NK-92 (cell line): ENCODE data around the gene ITGAE.
"Not testable (repeated sequence)": the region's sequence is repeated elsewhere in the genome, so short reads cannot be mapped to it uniquely, and the experiment has no call there.

Experiments
- DNase-seq: peaks from one replicate; lab custom pipeline; 2025; ENCODE audit not compliant: unreplicated experiment; lab: John Stamatoyannopoulos, UW

ITGAE gene

DNA sequence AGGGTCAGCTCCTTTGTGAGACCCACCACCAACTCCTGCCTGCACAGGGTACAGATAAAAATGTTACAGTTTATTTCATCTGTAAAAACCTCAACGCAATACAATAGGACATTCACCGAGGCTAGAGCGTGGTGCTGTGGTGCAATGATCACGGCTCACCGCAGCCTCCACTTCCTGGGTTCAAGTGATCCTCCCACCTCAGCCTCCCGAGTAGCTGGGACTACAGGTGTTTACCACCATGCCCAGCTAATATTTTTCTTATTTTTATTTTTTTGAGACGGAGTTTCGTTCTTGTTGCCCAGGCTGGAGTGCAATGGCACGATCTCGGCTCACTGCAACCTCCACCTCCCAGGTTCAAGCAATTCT lies 66.1 kb downstream of the ITGAE start:
- not testable (repeated sequence) for DNase-seq

DNA sequence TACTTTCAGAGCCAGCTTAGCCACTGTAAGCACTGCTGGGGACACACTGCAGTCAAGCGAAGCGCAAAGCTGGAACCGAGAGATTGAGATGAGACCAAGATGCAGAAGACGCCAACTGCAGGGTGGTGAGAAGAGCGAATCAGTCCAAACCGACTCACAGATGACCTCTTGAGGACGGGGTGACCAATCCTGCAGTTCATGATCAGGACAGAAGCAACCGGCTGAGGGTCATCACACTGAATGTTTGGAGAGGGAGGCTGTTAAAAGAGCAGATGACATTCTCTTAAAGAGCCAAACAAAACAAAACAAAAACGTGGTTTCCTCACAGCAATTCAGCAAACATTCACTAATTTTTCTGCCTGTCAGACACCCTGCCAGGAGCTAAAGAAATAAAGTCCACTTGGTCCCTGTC lies 68.8 kb downstream of the ITGAE start:
- no peak for DNase-seq

DNA sequence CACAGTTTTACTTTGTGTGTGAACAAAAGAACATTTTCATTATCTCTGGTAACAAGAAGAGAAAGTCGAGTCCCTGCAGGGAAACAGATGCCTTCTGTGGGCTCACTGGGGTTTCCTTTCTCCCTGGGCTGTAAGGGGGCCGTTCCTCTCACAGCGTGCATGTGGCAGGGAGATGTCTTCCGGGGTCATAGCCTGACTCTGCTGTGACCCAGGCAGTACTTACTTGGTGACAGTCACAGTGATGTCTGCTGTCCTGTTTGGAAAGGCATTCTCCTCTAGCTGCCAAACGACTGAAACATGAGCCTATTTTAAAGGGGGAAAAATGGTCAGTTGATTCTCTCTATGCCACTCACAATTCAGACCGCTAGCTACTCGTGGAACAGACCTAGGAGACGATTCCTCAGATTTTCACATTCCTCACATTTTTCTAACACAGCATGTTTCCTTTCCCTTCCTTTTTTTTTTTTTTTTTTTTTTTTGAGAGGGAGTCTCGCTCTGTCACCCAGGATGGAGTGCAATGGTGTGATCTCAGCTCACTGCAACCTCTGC lies 70.0 kb downstream of the ITGAE start:
- no peak for DNase-seq

DNA sequence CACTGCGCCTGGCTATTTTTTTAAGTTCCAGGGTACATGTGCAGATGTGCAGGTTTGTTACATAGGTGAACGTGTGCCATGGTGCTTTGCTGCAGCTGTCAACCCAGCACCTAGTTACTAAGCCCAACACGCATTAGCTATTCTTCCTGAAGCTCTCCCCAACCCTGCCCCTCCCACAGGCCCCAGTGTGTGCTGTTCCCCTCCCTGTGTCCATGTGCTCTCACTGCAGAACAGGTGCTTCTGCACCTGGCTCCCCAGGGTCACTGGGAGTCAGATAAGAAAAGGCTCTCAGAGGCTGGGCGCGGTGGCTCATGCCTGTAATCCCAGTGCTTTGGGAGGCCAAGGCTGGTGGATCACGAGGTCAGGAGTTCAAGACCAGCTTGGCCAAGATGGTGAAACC lies 71.1 kb downstream of the ITGAE start:
- no peak for DNase-seq

DNA sequence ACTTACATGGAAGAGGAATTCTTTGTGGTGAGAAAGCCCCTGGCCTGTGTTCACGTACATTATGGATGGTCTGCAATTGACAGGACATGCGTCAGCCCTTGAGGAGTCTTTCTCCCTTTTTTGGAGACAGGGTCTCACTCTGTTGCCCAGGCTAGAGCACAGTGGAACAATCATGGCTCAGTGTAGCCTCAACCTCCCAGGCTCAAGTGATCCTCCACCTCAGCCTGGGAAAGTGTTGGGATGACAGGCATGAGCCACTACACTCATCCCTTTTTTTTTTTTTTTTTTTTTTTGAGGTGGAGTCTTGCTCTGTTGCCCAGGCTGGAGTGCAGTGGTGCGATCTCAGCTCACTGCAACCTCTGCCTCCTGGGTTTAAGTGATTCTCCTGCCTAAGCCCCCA lies 72.9 kb downstream of the ITGAE start:
- DNase-seq, result not testable (repeated sequence)

DNA sequence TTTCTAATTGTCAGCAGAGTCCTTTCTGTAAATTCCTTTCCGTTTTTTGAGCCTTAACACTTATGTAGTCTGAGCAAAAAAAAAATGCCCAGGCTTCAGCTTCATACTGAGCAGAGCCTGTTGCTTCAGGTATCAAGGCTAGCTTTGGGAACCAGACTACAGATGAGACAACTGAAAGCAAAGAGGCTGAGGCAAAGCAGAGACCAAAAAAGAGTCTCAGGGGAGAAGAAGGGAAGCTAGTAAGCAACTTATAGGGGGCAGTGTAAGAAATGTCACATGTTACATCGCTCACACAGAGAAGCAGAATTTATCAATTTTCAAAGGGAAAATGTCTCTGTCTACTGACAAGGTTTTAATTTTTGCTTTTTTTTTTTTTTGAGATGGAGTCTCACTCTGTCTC lies 73.9 kb downstream of the ITGAE start:
- no peak for DNase-seq

DNA sequence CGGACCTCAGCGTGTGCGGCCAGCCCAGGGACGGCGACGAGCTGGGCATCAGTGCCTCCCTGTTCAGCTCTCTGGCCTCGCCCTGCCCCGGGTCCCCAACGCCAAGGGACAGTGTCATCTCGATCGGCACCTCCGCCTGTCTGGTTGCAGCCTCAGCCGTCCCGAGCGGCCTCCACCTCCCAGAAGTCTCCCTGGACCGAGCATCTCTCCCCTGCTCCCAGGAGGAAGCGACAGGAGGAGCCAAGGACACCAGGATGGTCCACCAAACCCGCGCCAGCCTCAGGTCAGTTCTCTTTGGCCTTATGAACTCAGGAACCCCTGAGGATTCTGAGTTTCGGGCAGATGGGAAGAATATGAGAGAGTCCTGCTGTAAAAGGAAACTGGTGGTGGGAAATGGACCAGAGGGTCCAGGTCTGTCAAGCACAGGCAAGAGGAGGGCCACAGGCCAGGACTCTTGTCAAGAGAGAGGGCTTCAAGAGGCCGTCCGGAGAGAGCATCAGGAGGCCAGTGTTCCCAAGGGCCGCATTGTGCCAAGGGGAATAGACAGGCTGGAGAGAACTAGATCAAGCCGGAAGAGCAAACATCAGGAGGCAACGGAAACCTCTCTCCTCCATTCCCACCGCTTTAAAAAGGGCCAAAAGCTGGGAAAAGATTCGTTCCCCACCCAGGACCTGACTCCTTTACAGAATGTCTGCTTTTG lies 76.5 kb downstream of the ITGAE start:
- DNase-seq, result no peak

DNA sequence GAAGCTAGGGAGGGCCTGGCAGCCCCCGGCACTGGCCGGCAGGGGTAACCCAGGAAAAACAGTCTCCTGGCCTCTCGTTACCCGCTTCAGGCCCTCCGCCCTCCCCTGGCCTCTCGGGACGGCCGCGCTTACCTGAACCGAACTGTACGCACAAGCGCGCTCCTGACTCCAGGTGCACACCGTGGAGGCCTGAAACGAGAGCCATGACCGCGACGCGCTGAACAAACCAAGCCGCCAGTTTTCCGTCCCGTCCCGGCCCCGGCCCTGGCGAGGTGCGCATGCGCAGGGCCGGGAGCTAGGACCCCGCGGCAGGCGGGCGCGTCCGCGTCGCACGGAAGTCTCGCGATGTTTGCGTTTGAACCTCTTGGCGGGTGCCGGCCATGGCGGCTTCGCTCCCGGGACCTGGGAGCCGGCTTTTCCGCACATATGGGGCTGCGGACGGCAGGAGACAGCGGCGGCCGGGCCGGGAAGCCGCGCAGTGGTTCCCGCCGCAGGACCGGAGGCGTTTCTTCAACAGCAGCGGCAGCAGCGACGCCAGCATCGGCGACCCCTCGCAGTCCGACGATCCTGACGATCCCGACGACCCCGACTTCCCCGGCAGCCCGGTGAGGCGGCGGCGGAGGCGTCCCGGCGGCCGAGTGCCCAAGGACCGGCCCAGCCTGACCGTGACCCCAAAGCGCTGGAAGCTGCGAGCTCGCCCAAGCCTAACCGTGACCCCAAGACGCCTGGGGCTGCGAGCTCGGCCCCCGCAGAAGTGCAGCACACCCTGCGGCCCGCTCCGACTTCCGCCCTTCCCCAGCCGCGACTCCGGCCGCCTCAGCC lies 77.2 kb downstream of the ITGAE start, which contains the start of gene HASPIN:
TSS of gene HASPIN (plus strand) at position 348 of the 822 bp plus-strand sequence. CDS start at position 381, 33 bp downstream.
- DNase-seq, result peak; percentile 25

DNA sequence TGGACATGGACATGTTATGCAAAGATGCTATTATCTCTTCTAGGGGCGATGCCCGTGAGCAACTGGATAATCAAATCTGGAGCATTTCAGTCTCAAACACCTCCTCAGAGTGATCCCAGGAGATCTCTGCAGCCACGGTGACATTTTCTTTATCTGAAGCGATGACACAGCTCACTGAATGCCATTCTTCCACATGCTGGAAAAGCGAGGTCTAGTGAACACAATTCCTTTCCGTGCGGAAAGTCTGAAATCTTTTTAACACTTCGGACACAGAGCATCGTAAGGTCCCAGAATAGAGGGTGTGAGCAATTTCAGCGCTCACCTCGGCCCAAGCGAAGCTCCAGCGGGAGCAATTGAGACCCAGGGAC lies 77.8 kb downstream of the ITGAE start:
- no peak for DNase-seq

DNA sequence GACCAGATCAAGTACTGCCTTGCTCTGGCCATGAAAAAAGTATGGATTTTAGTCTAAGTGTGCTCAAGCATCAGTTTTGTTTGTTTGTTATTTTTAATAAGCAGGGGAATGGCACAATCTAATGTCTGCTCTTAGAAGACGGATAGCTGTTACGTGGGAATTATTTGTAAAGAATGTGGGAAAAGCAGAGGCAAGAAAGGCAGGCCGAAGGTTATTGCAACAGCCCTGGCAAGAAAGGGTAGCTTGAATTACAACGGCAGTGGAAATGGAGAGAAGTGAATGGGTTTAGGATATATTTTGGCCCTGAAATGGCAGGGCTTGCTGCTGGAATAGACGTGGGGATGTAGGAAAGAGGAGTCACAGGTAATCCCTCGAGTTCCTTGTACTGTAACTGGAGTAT lies 78.3 kb downstream of the ITGAE start:
- no peak for DNase-seq

DNA sequence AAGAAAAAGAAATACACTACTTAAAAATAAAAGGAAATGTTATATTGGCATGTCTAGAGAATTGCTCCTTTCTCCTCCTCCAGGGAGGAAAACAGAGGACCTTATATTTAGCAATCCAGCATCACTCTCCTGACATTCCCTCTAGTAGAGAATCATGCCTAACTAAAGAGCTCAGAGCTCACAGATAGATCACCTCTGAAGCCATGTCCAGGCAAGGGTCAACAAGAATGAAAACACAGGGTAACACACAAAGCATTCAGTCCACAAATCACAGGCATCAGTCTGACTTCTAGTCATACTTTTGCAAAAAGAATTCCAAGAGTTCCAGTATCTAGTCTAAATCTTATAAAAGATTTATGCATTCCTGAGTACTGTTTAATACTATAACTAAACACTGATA lies 81.7 kb downstream of the ITGAE start:
- no peak for DNase-seq

DNA sequence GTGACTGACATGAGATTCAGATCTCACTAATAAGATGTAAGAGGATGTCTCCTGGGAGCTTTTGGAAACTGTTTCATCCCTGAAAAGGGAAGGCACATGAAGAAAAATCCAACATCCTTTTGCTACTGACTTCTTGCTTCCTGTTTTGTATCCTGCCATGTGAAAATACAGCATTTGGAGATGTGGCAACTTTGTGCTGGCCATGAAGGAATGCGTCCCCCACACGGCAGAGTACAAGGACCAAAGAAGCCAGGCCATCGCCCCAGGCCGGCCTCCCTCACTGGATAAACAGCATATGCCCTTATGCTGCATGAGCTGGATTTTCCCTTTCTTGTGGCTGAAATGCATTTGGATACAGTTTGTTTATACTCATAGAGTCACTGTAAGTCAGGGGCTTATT lies 82.8 kb downstream of the ITGAE start:
- DNase-seq, result no peak

DNA sequence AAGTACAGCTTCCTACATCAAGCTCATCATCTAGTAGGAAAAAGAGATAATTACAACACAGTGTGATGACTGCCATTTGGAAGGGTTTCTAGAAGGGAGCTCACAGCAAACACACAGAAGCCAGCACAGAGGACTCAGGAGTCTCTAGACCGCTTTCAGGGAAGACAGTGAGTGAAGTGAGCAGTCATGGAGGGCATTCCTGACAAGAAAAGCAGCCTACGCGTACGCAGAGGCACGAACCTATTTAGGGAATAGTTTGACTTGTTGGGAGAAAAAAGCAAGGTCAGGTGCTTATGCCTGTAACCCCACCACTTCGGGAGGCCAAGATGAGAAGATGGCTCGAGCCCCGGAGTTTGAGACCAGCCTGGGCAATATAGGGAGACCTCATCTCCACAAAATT lies 85.7 kb downstream of the ITGAE start:
- DNase-seq, result no peak

DNA sequence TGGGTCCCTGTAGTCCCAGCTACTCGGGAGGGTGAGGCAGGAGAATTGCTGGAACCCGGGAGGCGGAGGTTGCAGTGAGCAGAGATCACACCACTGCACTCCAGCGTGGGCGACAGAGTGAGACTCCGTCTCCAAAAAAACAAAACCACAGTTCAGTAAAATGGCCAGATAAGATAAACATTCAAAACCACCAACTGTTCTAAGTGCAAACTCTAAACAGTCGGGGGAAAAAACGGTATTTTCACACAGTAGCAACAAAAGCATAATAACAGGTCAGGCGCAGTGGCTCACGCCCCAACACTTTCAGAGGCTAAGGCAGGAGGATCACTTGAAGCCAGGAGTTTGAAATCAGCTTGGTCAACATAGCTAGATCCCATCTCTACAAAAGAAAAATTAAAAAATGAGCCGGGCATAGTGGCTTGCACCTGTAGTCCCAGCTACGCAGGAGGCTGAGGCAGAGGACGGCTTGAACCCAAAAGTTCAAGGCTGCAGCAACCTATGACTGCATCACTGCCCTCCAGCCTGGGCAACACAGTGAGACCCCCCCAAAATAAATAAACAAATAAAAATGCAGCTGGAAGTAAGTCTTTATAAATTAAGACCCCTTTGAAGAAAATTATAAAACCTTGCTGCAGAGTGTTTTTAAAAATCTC lies 88.1 kb downstream of the ITGAE start:
- no peak for DNase-seq

DNA sequence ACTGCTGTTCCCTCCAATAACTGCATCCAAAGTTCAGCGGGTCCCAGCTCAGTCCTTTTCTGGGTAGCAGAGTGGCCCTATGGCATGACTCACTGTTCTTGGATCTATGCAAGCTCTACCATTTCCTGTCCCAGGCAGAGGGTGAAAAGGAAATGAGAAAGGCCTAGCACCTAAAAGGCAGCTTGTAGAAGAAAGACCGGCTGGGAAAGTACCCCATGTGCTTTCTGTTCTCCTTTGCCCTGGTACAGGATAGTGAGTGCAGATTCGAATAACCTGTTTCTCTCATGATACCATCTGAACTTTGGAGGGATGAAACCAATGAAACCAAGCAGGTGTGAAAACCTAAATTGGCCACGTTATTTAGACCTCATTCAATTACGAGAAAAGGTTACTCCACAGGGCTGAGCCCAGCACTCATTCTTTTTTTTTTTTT lies 90.0 kb downstream of the ITGAE start:
- DNase-seq, result no peak

DNA sequence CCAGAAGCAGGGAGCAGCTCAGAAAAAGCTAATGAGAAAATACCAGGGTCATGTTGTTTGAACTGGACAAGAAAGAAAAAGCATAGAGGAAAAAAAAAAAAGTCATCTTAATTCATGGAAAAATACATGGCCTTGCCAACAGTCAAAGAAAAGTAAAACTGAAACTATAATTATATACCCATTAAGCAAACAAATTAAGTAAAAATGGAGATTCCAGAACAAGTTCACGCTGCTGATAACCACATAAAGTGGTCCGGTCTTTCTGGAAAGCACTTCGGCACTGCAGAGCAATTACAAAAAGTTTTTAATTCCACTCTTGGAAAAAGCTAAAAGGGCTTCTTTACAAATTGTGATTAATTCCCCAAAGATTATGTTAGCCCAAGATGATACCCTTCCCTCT lies 92.6 kb downstream of the ITGAE start:
- DNase-seq, result no peak

DNA sequence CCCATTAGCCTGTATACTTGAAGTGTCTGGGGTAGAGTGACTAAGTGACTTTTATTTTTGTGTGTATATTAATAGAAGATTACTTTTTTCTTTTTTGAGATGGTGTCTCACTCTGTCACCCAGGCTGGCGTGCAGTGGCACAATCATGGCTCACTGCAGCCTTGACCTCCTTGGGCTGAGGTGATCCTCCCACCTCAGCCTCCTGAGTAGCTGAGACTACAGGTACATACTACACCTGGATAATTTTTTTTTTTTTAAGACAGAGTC lies 95.3 kb downstream of the ITGAE start:
- not testable (repeated sequence) for DNase-seq

DNA sequence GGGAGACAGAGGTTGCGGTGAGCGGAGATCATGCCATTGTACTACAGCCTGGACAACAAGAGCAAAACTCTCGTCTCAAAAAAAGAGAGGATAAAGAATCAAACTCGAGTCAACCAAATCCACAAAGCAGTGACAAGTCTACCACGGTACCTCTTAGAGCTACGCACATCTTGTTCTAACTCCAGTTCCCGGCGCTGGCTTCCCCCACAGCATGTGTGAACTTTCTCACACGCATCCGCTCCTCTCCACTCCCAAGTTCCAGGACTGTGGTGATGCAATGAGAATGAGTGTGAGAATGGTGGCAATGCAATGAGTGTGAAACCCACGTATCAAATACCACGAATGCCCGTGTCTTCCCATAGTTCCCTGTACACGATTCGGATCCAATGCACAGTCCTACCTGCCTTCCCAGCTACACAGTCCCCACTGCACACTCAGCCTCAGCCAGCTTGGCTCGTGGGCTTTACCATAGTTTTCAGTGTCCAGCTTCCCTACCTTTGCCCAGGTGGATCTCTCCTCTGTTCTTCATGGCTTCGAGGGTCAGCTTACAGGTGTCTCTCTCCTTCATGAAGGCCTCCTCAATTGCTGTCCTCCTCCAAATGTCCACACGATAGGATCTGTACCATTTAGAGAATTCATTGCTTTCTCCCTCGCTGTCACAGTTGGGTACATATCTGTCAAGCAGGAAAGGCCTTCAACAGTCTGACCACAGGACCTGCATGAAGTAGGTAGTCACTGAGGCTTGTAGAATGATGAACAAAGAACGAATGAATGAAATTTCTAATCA lies 95.9 kb downstream of the ITGAE start:
- no peak for DNase-seq

DNA sequence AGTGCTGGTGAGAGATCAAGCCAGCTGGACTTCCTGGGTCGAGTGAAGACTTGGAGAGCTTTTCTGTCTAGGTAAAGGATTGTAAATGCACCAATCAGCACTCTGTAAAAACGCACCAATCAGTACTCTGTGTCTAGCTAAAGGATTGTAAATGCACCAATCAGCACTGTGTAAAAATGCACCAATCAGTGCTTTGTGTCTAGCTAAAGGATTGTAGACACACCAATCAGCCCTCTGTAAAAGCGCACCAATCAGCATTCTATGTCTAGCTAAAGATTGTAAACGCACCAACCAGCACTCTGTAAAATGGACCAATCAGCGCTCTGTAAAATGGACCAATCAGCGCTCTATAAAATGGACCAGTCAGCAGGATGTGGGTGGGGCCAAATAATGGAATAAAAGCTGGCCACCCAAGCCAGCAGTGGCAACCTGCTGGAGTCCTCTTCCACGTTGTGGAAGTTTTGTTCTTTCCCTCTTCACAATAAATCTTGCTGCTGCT lies 98.9 kb downstream of the ITGAE start:
- DNase-seq, result not testable (repeated sequence)

DNA sequence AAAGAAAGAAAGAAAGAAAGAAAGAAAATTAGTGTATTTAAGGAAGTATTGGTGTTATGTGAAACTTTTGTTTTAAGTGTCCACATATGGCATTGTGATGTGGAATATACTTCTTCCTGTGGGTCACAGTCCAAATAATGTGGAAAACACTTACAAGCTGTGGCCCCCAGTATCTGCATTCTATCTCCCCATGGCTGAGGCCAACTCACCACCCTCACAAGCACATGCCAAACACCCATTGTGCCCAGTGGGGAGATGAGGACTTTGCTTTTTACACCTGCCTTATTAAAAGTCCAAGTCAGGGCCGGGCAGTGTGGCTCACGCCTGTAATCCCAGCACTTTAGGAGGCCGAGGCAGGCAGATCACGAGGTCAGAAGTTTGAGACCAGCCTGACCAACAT lies 101.0 kb downstream of the ITGAE start:
- DNase-seq, result no peak

DNA sequence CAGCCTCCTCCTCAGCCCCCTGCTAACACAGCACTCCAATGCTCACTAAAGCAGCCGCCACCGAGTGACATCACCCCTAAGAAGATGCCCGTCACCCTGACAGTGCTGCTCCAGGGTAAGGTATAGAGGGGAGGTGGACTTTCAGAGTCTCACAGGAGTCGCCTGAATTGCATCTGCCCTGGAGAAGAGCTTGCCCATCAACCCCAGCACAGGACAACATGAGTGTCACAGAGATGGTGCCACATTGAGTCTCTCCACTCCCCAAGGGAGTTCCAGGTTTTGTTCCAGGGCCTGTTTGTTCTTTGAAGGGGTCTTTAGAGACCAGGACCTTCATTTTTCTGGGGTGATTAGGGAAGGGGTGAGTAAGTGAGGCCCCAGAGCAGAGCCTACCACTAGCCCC lies 102.8 kb downstream of the ITGAE start:
- DNase-seq, result no peak
